Germinal center (tissue), 1 donor: ENCODE data around the gene PSMF1.
"Not testable (repeated sequence)": the region's sequence is repeated elsewhere in the genome, so short reads cannot be mapped to it uniquely, and the experiment has no call there.

Source experiments
- DNase-seq: peaks from one replicate; pipeline ENCODE4 v3.0.0; 2012; ENCODE audit warnings: mixed read lengths, low spot score

Gene PSMF1

DNA sequence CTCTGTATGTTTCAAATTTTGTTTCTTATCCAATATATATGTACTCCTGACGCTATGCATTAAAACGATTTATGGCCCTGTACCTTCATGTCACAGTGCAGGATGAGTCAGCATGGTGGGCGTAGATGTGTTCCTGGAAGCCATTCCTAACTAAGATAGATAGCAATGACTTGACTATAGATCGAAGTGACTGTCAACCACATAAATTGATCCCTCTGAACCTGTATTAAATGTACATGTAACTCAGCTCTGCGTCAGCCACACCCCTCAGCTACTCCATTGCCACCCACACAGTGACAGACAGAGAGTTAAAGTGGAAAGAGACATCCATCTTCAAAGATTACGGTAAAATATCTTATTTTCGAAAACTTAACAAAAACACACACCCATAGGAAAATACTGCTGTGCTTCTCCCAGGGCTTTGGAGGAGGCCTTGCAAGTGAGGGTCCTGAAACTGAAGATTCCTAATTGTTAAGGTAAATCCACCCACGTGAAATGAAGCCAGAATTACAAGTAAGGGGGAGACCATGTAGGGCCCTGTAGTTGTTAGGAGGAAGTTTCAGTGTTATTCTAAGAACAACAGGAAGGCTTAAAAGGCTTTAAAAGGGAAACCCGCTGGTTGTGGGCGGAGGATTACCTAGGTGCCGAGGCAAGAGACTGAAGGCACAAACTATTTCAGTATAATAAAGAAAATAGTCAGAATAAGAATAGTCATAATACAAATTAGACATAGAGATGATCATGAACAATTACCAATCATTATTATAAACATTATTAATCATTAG lies 97.2 kb downstream of the PSMF1 start:
- DNase-seq = no peak

GRCh38 chr20:1216527-1217427 lies 98.4 kb downstream of the PSMF1 start:
- DNase-seq = not testable (repeated sequence)
